HG03097 (cell line): ENCODE measurements around the gene MATK.
"Not testable (repeated sequence)": the region's sequence is repeated elsewhere in the genome, so short reads cannot be mapped to it uniquely, and the experiment has no call there.

Source experiments
- ATAC-seq: cut with Tn5 transposase; IDR thresholded peaks from one replicate; pipeline ENCODE4 v1.9.1; 2021; ENCODE audit not compliant: unreplicated experiment, low FRiP score

Gene MATK

GRCh38 chr19:3757705-3758104, 28.5 kb downstream of the MATK start:
- not testable (repeated sequence) for ATAC-seq

DNA sequence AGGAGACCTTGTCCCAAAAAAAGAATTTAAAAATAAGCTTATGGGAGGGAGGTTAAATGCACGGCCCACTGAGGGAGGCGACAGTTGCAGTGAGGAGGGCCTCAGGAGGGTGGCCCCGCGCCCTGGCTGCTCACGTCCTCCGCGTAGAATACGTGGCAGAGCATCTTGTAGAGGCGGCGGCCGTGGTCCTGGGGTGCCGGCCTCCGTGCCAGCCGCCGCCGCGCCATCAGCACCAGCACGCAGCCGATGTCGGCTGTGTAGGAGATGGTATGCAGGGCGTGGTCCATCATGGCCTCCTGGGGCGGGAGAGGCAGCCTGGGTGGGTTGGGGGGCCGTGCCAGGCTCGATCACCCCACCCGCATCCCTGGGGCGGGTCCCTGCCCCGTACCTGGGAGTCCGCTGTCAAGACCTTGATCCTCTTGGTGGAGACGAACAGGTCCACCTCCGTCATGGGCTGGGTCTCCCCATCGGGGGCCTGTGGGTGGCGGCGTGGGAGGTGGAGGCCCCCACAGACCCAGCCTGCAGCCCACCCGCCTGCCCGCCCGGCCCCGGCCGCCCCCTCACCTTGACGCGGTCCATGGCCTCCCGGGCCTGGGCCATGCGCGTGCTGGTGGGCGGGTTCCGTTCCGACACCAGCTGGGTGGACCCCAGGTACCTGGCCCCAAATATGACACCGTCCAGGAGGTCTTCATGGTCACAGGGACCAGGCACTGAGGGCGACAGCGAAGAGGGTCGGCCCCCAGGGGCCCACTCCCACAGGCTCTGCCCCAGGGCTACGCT, 32.4 kb downstream of the MATK start:
- ATAC-seq, result no peak

- no peak for ATAC-seq
These were observed 33.7 kb downstream of the MATK start for GRCh38 chr19:3752492-3752891.

GRCh38 chr19:3751236-3751635, 34.9 kb downstream of the MATK start:
- ATAC-seq, result no peak

- ATAC-seq, result no peak
These were observed 36.0 kb downstream of the MATK start for GRCh38 chr19:3750211-3750610.

DNA sequence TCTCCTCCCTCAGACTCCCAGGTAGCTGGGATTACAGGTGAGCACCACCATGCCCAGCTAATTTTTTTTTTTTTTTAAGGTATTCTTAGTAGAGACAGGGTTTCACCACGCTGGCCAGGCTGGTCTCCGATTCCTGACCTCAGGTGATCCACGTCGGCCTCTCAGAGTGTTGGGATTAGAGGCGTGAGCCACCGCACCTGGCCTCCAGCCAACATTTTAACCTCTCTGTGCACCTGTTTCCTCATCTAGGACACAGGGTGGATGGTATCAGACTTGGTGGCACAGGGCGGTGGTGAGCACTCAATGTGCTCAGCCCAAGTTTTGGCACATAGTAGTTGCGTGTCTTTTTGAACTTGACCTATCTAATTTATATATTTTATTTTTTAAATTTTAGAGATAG, 37.2 kb downstream of the MATK start:
- ATAC-seq, result no peak

- ATAC-seq, result no peak
These were observed 39.7 kb downstream of the MATK start for GRCh38 chr19:3746371-3747056.

GRCh38 chr19:3745363-3746045, 40.7 kb downstream of the MATK start:
- ATAC-seq, result no peak

DNA sequence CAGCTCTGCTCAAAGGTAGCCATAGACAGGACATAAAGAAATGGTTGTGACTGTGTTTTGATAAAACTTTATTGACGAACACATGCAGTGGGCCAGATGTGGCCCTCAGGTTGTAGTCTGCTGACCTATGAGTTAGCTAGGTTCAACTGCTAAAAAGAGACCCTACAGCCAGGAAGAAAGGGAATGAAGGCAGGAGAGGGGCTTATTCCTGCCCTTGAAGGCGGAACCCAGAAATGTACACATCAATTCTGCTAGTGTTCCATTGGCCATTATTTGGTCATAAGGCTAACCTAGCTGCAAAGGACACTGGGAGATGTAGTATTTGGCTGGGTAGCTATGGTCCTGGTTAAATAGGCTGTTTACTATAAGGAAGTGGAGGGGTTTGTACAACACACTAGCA, 42.7 kb downstream of the MATK start:
- ATAC-seq, result no peak

DNA sequence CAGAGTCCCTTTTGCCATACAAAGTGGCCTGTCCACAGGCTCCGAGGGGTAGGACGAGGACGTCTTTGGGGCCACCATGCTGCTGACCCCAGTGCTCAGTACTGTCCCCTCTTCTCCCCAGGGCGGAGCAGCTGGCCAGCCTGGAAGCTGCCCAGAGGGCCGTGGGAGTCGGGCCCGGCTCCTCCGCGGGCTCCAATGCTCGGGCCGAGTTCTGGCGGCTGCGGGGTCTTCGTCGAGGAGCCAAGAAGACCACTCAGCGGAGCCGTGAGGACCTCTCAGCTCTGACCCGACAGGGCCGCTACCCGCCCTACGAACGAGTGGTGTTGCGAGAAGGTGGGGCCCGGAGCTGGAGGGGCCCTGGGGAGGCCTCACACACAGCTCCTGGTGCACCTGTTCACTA, 45.8 kb downstream of the MATK start:
- no peak for ATAC-seq

GRCh38 chr19:3738477-3739220, 47.5 kb downstream of the MATK start:
- ATAC-seq, result no peak

- no peak for ATAC-seq
These were observed 48.5 kb downstream of the MATK start for GRCh38 chr19:3737487-3738205.

- ATAC-seq, result no peak
These were observed 50.0 kb downstream of the MATK start for GRCh38 chr19:3736106-3736724.

DNA sequence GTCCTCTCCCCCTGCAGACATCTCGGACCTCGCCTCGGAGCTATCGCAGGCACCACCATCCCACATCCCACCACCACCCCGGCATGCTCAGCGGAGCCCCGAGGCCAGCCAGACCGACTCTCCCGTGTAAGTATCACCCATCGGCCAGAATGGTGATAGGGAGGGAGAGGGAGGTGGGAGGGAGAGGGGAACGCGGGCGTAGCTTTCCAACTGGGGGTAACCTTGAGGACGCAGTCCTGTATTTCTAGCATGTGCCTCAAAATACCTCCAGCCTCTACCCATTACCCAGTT, 51.9 kb downstream of the MATK start:
- ATAC-seq, result no peak

- no peak for ATAC-seq
These were observed 52.5 kb downstream of the MATK start for GRCh38 chr19:3733549-3734309.

- no peak for ATAC-seq
These were observed 54.1 kb downstream of the MATK start for GRCh38 chr19:3732108-3732507.

DNA sequence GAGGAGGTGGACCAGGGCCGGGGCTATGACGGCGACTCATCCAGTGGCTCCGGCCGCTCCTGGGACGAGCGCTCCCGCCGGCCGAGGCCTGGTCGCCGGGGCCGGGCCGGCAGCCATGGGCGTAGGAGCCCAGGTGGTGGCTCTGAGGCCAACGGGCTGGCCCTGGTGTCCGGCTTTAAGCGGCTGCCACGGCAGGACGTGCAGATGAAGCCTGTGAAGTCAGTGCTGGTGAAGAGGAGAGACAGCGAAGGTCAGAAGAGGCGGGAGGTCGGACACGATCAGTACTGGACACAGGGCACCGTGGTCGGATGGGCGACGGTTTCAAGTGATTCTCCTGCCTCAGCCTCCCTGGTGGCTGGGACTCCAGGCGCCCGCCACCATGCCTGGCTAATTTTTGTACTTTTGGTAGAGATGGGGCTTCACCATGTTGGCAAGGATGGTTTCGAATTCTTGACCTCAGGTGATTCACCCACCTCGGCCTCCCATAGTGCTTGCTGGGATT, 55.7 kb downstream of the MATK start:
- no peak for ATAC-seq
